Lower lobe of right lung (tissue), 2 donors: ENCODE data around the gene TMOD3. TPM values are rescaled to one million over a fixed set of nuclear protein-coding genes. Genes with fewer than 3 reads are reported as not detected.

Source experiments
- ATAC-seq, 2 donors: fragments of 200-7000 bp; cut with Tn5 transposase; one replicate each; pipeline ENCODE4 v1.9.1; 2020 to 2022; ENCODE audit warnings: mild to moderate bottlenecking in 2 of 2, moderate library complexity in 2 of 2
- DNase-seq: peaks from one replicate; pipeline ENCODE4 v3.0.0-alpha.2; 2020
- H3K27ac ChIP-seq: fragments of 200-600 bp; one replicate; pipeline ENCODE4 v1.8.0; 2022
- H3K27me3 ChIP-seq: fragments of 200-600 bp; one replicate; pipeline ENCODE4 v1.8.0; 2022; ENCODE audit warnings: low read depth
- H3K36me3 ChIP-seq: fragments of 200-600 bp; one replicate; pipeline ENCODE4 v1.8.0; 2022; ENCODE audit warnings: mild to moderate bottlenecking
- H3K4me1 ChIP-seq: fragments of 200-600 bp; one replicate; pipeline ENCODE4 v1.8.0; 2022
- H3K4me3 ChIP-seq: fragments of 200-600 bp; one replicate; pipeline ENCODE4 v1.8.0; 2022; ENCODE audit warnings: mild to moderate bottlenecking
- H3K9me3 ChIP-seq: fragments of 200-600 bp; one replicate; pipeline ENCODE4 v1.8.0; 2022
- CTCF ChIP-seq: fragments of 200-600 bp; IDR thresholded peaks from one replicate; pipeline ENCODE4 v1.8.0; 2022; ENCODE audit warnings: antibody characterized with exemption, mild to moderate bottlenecking
- intact Hi-C: fragments of 100-400 bp; cut with DNase I; formaldehyde crosslinking; loops from one replicate; pipeline ENCODE4 v1.11.0; 2022
- total RNA-seq: library from RNA; stranded (reverse); fragmentation: NEBNext Ultra II Directional; extraction: Animal tissue kit (Norgen Biotek cat#: 25700); gene quantifications from one replicate; pipeline ENCODE4 v1.2.1, GENCODE V29; 2021
- donor health status: DM: no; HTN: yes; CAD: no; lungs with severe emphysema.

Gene TMOD3
- total RNA-seq, 1 donor from 2014 or later = 73.7 TPM

- peak; percentile 65 to 85 for ATAC-seq
- no peak for TF ChIP-seq CTCF
- no peak overlapping the region for H3K4me3 ChIP-seq
- peaks cover 29% of the 10 kb centered on the region for H3K36me3 ChIP-seq
- intact Hi-C loops = no loop called here
- peaks cover 39% of the 10 kb centered on the region for H3K4me1 ChIP-seq
- no peaks in the 10 kb centered on the region for H3K27me3 ChIP-seq
- no peak for DNase-seq
- peak overlapping the region; percentile 71 for H3K27ac ChIP-seq
- H3K9me3 ChIP-seq = no peaks in the 10 kb centered on the region
Observed at GRCh38 chr15:51876169-51876568, 46.7 kb downstream of the TMOD3 start.

DNA sequence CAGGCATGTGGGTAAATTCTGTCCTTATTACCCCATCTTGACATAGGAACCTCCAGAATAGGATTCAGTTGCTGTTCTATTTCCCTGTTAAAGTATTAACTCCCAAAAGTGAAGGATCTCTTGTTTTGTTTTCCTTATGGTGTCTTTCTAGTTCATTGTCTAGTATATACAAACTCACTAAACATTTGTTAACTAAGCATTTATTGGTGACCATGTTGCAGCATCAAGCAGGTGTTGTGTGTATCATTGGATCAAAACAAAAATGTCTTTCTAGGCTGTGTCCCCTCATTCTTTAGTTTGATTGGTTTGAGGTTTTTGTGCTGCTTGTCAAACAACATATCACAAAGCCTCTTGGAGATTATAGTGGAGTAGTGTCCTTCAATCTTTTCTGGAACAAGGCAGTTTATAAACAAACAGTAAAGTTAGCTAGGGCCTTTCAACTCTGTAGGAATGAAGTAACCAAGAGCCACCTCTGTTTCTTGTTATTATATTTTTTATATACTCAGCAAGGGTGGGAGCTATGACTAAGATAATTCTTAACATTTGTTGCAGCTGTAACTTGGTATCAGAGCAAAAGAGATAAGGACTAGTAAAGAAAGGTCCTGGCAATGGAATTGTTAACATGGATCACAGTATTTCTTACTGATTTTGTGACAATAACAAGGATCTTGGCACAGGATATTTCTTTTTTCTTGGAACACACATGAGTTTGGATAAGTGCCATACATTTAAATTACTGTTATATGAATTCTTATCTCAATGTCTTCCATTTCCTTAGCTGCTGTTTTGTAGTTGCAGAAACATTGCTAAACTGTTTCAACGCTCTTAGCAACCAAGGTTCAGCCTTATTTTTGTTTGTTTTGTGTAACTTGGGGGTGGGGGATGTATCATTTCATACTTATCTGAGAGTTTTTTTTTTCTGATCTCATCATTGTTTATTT is 49.3 kb downstream of the TMOD3 start:
- Histone ChIP-seq H3K27ac (peak overlapping the region; percentile 73), H3K36me3 (peaks cover 4% of the 10 kb centered on the region), H3K4me3 (no peak overlapping the region), H3K27me3 (no peaks in the 10 kb centered on the region), H3K4me1 (peaks cover 54% of the 10 kb centered on the region), H3K9me3 (no peaks in the 10 kb centered on the region)
- intact Hi-C loops = no loop called here
- no peak for TF ChIP-seq CTCF
- ATAC-seq (peak; percentile 67 to 70), DNase-seq (no peak)

DNA sequence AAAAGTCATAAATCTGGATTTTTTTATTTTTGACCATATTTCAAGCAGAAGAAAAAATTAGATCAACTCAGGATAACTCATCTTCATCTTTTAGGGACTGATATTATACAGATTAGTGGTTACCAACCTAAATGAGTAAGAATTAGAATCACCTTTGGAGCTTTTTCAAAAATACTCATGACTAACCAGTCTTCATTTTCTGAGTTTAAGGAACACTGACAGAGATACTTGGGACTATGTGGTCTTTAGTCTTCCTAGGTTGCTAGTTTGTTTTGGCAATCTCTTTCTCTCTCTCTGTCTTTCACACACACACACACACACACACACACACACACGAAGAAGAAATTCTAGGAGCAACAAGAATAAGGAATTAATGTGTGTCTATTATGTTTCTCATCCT is 50.1 kb downstream of the TMOD3 start:
- ATAC-seq (no peak), DNase-seq (no peak)
- no peaks in the 10 kb centered on the region for H3K9me3 ChIP-seq
- no peak overlapping the region for H3K4me3 ChIP-seq
- no peaks in the 10 kb centered on the region for H3K27me3 ChIP-seq
- peaks cover 59% of the 10 kb centered on the region for H3K4me1 ChIP-seq
- intact Hi-C loops = no loop called here
- H3K36me3 ChIP-seq = peaks cover 4% of the 10 kb centered on the region
- TF ChIP-seq CTCF = no peak
- peak overlapping the region; percentile 73 for H3K27ac ChIP-seq

- peaks cover 53% of the 10 kb centered on the region for H3K4me1 ChIP-seq
- no peak for TF ChIP-seq CTCF
- ATAC-seq (no peak), DNase-seq (no peak)
- H3K27ac ChIP-seq = no peak overlapping the region
- H3K9me3 ChIP-seq = no peaks in the 10 kb centered on the region
- peaks cover 9% of the 10 kb centered on the region for H3K36me3 ChIP-seq
- no peak overlapping the region for H3K4me3 ChIP-seq
- intact Hi-C loops = no loop called here
- H3K27me3 ChIP-seq = no peaks in the 10 kb centered on the region
Observed at GRCh38 chr15:51883271-51883837, 53.9 kb downstream of the TMOD3 start.

DNA sequence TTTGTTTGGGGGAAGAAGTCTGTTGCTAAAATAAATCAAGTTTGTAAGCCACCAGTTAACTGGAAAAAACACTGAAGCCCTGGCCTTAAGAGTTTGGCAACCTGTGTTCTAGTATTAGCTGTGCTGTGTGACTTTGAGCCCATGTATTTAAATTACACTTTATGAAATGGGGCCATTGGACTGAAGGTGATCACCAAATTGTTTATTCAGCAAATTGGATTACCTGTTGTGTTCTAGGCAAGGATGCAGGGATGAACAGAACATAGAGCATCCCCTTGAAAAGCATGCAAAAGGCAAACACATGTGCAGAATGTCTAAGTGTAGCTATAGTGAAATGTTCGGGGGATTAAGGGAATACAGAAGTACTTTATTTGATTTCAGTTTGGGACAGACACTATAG is 54.6 kb downstream of the TMOD3 start:
- H3K4me3 ChIP-seq = no peak overlapping the region
- H3K36me3 ChIP-seq = peaks cover 11% of the 10 kb centered on the region
- intact Hi-C loops = no loop called here
- H3K4me1 ChIP-seq = peaks cover 46% of the 10 kb centered on the region
- H3K9me3 ChIP-seq = no peaks in the 10 kb centered on the region
- no peaks in the 10 kb centered on the region for H3K27me3 ChIP-seq
- ATAC-seq (no peak), DNase-seq (no peak)
- H3K27ac ChIP-seq = peak overlapping the region; percentile 28
- TF ChIP-seq CTCF = no peak
